ENCODE results near the gene MMP24.
A peak's percentile ranks its signal among the peaks of the same experiment; 100 is the strongest.

The MMP24 gene

DNA sequence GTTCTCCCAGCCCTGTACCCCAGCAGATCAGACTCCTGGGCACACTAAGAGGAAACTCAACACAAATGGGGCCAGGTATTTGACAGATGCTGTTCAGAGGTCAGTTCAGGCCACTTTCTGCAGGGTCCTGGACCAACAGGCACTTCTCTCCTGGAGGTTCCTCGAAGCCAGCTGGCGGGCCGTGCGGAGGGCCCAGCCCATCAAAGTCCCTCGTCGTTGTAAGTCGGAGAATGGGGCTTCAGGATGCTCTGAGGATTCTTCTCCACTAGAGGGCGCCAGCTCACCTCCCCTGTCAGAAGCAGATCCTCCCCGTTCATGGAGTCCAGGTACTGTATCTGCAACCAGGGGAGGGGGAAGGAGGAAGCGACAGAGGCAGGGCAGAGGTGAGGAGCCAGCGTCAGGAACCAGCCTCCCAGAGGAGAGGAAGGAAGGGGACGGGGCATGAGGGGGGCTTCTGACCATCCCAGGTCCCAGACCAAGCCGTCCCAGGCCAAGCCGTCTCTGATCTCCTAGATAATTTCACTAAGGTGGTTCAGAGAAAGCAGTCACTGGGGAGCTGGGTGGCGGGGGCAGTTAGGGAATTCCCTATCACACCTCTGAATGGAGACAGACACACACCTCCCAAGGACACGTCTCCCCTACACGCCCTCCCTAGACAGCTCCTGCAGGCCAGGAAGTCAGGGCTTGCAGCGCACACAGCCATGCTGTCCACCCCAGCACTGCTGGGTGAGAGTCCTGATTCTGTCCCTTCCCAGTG, 77.4 kb downstream of the MMP24 start:
- no peaks in the 10 kb centered on the region for H3K27me3 ChIP-seq (ENCODE audit: control insufficient read depth in 1 of 2, insufficient read depth in 2 of 2, low read length in 2 of 2)
- no peaks in the 10 kb centered on the region for H3K9me3 ChIP-seq (ENCODE audit: control insufficient read depth in 2 of 2, low read length in 2 of 2)
- no peak overlapping the region for H3K4me3 ChIP-seq (ENCODE audit: low read length in 2 of 2)
- H3K36me3 ChIP-seq (ENCODE audit: control insufficient read depth in 2 of 2, insufficient read depth in 2 of 2, low read length in 2 of 2) = peaks cover 0 to 11% of the 10 kb centered on the region in 2 donors
- peaks cover 45% of the 10 kb centered on the region for H3K4me1 ChIP-seq (ENCODE audit: control insufficient read depth, insufficient read depth, low read length)
- no peak overlapping the region for H3K27ac ChIP-seq (ENCODE audit: low read length)
- H3K9ac ChIP-seq (ENCODE audit: low read length in 2 of 2) = peak overlapping the region in 1 of 2 donors; percentile 6

DNA sequence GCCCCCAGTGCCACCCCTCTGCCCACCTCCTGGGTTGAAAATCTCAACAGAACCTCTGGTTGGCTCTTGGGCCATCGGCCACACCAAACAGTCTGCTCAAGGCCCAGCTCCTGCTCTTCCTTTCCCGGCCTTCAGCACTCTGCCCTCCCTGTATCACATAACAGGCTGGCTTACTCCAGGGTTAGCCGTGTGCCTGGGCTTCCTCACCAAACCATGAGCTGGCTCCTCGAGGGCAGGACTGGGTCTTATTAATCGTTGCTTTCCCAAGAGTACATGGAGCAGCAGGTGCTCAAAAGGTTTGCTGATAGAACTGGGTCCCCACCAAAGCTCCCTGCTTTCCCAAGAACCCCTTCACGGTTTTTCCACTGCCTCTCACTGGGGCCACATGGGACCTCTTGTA, 78.5 kb downstream of the MMP24 start:
- Histone ChIP-seq H3K36me3 (ENCODE audit: control insufficient read depth in 2 of 2, insufficient read depth in 2 of 2, low read length in 2 of 2) (peaks cover 0 to 12% of the 10 kb centered on the region in 2 donors), H3K9ac (ENCODE audit: low read length in 2 of 2) (no peak overlapping the region), H3K9me3 (ENCODE audit: control insufficient read depth in 2 of 2, low read length in 2 of 2) (no peaks in the 10 kb centered on the region), H3K4me1 (ENCODE audit: control insufficient read depth, insufficient read depth, low read length) (peaks cover 45% of the 10 kb centered on the region), H3K4me3 (ENCODE audit: low read length in 2 of 2) (no peak overlapping the region), H3K27me3 (ENCODE audit: control insufficient read depth in 1 of 2, insufficient read depth in 2 of 2, low read length in 2 of 2) (no peaks in the 10 kb centered on the region), H3K27ac (ENCODE audit: low read length) (no peak overlapping the region)

DNA sequence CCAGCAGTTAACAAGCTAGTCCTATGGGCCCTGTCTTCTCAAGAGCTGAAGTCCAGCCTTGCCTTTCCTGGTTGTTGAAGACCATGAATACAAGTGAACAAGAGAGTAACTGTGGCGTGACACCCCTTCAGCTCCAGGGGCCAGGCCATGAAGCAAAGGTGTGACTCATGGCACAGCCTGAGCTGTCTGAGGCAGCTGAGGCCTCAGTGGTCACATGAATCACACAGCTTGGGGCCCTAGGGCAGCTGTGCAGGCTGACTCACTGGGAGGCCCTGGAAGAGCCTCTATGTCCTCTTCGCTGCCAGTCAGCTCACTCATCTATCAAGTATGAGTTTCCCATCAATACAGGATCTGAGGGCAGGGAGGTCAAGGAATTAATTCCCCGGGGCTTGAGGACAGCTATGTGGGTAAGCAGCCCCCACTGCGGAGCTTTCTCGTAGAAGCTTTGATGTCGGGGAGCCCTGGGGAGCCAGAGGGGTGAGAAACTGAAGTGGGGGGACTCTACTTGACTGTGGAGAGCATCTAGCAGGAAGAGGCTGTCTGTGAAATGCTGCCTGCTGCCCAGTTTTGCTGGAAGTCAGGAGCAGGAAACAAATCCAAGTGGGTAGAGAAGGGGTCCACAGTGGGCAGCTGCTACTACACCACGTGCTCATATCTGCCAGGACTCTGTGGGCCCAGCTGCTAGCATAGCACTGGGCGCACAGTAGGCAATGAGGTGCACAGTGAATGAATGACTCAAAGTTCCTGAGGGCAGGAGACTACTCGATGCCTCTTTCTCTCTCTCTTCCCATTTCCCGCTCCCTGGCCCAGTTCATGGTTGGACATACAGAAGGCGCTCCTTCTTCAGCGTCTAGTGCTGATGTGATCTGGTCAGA, 79.4 kb downstream of the MMP24 start:
- peak overlapping the region; percentile 76 for H3K27ac ChIP-seq (ENCODE audit: low read length)
- peaks cover 0 to 12% of the 10 kb centered on the region in 2 donors for H3K36me3 ChIP-seq (ENCODE audit: control insufficient read depth in 2 of 2, insufficient read depth in 2 of 2, low read length in 2 of 2)
- H3K27me3 ChIP-seq (ENCODE audit: control insufficient read depth in 1 of 2, insufficient read depth in 2 of 2, low read length in 2 of 2) = no peaks in the 10 kb centered on the region
- no peak overlapping the region for H3K9ac ChIP-seq (ENCODE audit: low read length in 2 of 2)
- no peak overlapping the region for H3K4me3 ChIP-seq (ENCODE audit: low read length in 2 of 2)
- H3K4me1 ChIP-seq (ENCODE audit: control insufficient read depth, insufficient read depth, low read length) = peaks cover 45% of the 10 kb centered on the region
- H3K9me3 ChIP-seq (ENCODE audit: control insufficient read depth in 2 of 2, low read length in 2 of 2) = no peaks in the 10 kb centered on the region

DNA sequence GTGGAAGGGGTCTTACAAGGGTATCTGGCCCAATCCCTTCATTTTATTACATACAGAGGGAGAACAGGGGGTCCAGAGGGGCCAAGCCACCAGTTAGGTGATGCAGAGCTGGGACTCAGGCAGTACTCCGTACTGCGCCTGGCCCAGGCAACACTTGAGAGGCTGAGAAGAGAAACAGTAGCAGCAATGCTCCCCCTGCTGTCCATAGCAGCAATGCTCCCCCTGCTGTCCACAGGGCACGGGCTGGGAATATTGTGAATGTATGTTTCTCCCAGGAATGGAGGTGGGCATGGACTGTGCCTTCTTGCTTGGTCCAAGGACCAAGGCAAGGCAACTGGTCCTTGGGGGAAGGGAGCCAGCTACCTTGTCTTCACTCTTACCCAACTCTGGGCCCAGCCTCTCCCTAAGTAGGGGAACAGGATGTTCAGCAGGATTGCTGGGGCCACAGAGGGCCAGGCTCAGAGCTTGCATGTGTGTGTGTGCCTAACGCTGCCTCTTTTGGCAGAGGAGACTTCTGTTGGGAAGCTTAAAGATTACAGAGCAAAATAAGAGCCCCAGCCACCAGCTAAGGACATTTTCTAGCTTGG, 80.5 kb downstream of the MMP24 start:
- Histone ChIP-seq H3K27me3 (ENCODE audit: control insufficient read depth in 1 of 2, insufficient read depth in 2 of 2, low read length in 2 of 2) (no peaks in the 10 kb centered on the region), H3K27ac (ENCODE audit: low read length) (peak overlapping the region; percentile 76), H3K9ac (ENCODE audit: low read length in 2 of 2) (peak overlapping the region in 1 of 2 donors; percentile 13), H3K36me3 (ENCODE audit: control insufficient read depth in 2 of 2, insufficient read depth in 2 of 2, low read length in 2 of 2) (peaks cover 0 to 12% of the 10 kb centered on the region in 2 donors), H3K4me1 (ENCODE audit: control insufficient read depth, insufficient read depth, low read length) (peaks cover 45% of the 10 kb centered on the region), H3K9me3 (ENCODE audit: control insufficient read depth in 2 of 2, low read length in 2 of 2) (no peaks in the 10 kb centered on the region), H3K4me3 (ENCODE audit: low read length in 2 of 2) (no peak overlapping the region)

DNA sequence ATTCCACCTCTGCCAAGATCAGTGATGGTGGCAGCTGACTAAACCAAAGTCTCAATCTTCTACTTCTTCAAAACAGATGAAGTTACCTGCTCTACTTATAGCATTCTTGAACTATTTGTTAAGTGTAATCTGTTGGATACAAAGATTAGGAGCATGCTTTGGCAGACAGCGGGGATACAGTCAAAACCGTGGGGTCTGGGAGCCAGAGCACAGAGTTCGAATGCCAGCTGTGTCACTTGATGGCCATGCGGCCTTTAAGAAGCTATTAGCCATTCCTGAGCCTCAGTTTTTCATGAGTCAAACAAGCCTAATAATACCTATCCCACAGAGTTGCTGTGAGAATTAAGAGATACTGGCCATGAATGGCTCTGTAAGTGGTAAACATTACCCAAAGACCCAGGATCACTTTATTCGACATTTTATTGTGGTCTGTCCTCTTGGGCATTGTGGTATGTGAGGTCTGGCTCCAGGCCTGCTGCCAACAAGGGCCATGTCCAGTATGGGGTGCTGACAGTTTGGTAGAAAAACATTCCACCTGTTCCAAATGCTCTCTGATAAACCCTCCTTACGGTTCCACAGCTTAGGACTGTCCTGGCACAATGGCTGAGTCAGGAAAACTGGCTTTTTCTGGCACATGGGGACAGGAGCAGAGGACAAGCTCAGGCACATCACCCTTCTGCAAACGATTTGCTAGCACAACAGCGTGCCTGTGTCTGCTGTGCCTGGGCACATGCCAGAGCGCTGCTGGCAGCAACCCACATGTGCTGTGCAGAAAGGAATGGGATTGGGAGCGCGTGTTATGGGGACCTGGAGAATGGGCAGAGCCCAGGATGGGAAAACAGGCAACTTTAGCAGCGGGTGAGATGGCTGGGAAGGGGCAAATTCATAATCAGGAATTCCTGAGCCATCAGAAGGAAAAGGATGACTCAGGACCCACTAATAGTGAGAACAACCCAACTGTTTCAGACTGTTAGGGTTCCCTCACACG, 81.5 kb downstream of the MMP24 start:
- Histone ChIP-seq H3K27ac (ENCODE audit: low read length) (peak overlapping the region; percentile 76), H3K4me3 (ENCODE audit: low read length in 2 of 2) (peak overlapping the region in 1 of 2 donors; percentile 29), H3K9ac (ENCODE audit: low read length in 2 of 2) (peak overlapping the region in 1 of 2 donors; percentile 36), H3K36me3 (ENCODE audit: control insufficient read depth in 2 of 2, insufficient read depth in 2 of 2, low read length in 2 of 2) (peaks cover 3 to 14% of the 10 kb centered on the region in 2 donors), H3K4me1 (ENCODE audit: control insufficient read depth, insufficient read depth, low read length) (peaks cover 41% of the 10 kb centered on the region), H3K9me3 (ENCODE audit: control insufficient read depth in 2 of 2, low read length in 2 of 2) (no peaks in the 10 kb centered on the region), H3K27me3 (ENCODE audit: control insufficient read depth in 1 of 2, insufficient read depth in 2 of 2, low read length in 2 of 2) (no peaks in the 10 kb centered on the region)

DNA sequence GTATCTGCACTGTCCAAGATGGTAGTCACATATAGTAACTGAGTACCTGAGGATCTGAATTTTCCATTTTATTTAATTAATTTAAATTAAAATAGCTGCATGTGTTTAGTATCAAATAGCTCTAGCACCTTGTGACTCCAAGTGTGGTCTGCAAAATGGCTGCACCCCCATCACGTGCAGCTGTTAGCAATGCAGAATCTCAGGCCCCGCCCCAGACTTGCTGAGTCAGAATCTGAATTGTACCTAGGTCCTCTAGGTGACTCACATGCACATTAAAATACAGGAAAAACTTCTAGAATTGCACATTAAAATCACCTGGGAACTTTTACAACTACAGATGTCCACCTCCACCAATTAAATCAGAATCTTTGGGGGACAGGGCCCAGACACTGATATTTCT, 84.9 kb downstream of the MMP24 start:
- H3K9me3 ChIP-seq (ENCODE audit: control insufficient read depth in 2 of 2, low read length in 2 of 2) = no peaks in the 10 kb centered on the region
- no peaks in the 10 kb centered on the region for H3K27me3 ChIP-seq (ENCODE audit: control insufficient read depth in 1 of 2, insufficient read depth in 2 of 2, low read length in 2 of 2)
- H3K4me1 ChIP-seq (ENCODE audit: control insufficient read depth, insufficient read depth, low read length) = peaks cover 25% of the 10 kb centered on the region
- no peak overlapping the region for H3K27ac ChIP-seq (ENCODE audit: low read length)
- H3K4me3 ChIP-seq (ENCODE audit: low read length in 2 of 2) = no peak overlapping the region
- peaks cover 3 to 6% of the 10 kb centered on the region in 2 donors for H3K36me3 ChIP-seq (ENCODE audit: control insufficient read depth in 2 of 2, insufficient read depth in 2 of 2, low read length in 2 of 2)
- H3K9ac ChIP-seq (ENCODE audit: low read length in 2 of 2) = no peak overlapping the region

DNA sequence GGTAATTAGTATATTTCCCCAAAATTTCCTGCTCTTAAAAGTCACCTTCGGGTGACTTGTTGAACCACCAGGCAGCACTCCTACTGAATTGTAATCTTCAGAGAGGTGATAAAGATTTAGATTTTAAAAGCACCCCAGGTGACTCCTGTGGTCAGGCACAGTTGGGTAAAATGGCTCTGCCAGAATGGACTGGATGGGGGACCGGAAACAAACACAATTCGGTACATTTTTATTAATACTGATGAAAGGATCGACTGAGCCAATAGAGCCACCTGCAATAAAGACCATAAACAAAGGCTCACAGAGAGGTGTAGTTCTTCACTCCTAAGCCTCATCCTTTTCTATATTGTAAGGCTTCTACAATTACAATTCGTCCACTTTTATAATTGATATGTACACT, 85.3 kb downstream of the MMP24 start:
- H3K9ac ChIP-seq (ENCODE audit: low read length in 2 of 2) = no peak overlapping the region
- no peak overlapping the region for H3K27ac ChIP-seq (ENCODE audit: low read length)
- H3K27me3 ChIP-seq (ENCODE audit: control insufficient read depth in 1 of 2, insufficient read depth in 2 of 2, low read length in 2 of 2) = no peaks in the 10 kb centered on the region
- H3K4me1 ChIP-seq (ENCODE audit: control insufficient read depth, insufficient read depth, low read length) = peaks cover 21% of the 10 kb centered on the region
- no peak overlapping the region for H3K4me3 ChIP-seq (ENCODE audit: low read length in 2 of 2)
- H3K9me3 ChIP-seq (ENCODE audit: control insufficient read depth in 2 of 2, low read length in 2 of 2) = no peaks in the 10 kb centered on the region
- peaks cover 3 to 6% of the 10 kb centered on the region in 2 donors for H3K36me3 ChIP-seq (ENCODE audit: control insufficient read depth in 2 of 2, insufficient read depth in 2 of 2, low read length in 2 of 2)

DNA sequence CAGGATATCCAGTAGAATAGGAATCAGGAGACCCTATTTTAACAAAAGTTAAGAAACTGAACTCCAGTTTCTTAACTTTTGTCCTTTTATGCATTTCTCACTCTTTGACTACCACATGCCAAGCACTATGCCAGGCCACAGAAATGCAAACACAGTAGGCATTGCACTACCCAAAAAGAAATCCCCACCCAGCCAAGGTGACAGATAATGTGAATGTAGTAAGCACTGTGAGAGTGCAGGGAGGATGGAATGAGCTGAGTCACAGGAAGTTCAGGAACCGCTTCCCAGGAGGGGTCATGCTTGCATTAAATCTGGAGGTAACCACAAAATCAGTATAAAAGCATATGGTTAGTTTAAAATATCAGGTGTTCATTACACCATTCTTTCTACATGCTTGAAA, 85.8 kb downstream of the MMP24 start:
- peaks cover 3 to 6% of the 10 kb centered on the region in 2 donors for H3K36me3 ChIP-seq (ENCODE audit: control insufficient read depth in 2 of 2, insufficient read depth in 2 of 2, low read length in 2 of 2)
- no peaks in the 10 kb centered on the region for H3K27me3 ChIP-seq (ENCODE audit: control insufficient read depth in 1 of 2, insufficient read depth in 2 of 2, low read length in 2 of 2)
- no peak overlapping the region for H3K4me3 ChIP-seq (ENCODE audit: low read length in 2 of 2)
- H3K9me3 ChIP-seq (ENCODE audit: control insufficient read depth in 2 of 2, low read length in 2 of 2) = no peaks in the 10 kb centered on the region
- H3K27ac ChIP-seq (ENCODE audit: low read length) = no peak overlapping the region
- H3K4me1 ChIP-seq (ENCODE audit: control insufficient read depth, insufficient read depth, low read length) = peaks cover 16% of the 10 kb centered on the region
- no peak overlapping the region for H3K9ac ChIP-seq (ENCODE audit: low read length in 2 of 2)

DNA sequence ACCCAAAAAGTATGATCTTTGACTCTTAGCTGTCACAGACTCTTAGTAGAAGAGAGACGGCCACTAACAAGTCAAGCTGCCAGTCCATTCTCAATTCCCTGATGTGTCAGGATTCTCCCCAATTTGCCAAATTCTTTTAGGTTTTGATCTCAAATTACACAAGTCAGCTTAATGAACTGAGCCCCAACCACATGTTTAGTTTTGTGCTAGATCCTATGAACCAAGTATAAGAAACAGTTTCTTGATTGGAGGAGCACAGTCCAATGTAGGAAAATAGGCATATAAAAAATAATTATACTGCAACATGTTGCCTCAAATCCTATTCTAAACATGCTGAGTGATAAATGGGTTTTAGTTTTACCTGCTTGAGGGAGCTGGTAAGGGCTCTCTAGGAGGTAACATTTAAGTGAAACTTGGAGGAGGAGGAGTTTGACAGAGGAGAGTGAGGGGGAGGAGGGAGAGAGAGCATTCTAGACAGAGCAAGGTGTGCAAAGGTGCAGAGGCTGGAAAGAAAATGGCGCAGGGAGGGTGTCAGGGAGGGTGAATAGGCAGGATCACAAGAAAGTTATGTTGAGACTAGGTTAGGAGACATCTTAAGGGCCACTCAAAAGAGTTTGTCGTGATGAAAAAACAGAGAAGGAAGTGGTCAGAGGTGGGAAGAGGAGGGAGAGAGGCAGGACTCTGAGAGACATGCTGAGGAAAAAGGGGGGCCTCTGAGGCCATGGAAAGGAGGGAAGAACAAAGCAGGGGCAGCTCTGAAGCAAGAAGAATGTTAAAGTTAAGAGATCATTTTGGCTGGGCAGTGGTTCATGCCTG, 88.5 kb downstream of the MMP24 start:
- no peaks in the 10 kb centered on the region for H3K9me3 ChIP-seq (ENCODE audit: control insufficient read depth in 2 of 2, low read length in 2 of 2)
- H3K4me3 ChIP-seq (ENCODE audit: low read length in 2 of 2) = no peak overlapping the region
- peaks cover 15% of the 10 kb centered on the region for H3K4me1 ChIP-seq (ENCODE audit: control insufficient read depth, insufficient read depth, low read length)
- no peaks in the 10 kb centered on the region for H3K27me3 ChIP-seq (ENCODE audit: control insufficient read depth in 1 of 2, insufficient read depth in 2 of 2, low read length in 2 of 2)
- no peak overlapping the region for H3K27ac ChIP-seq (ENCODE audit: low read length)
- H3K36me3 ChIP-seq (ENCODE audit: control insufficient read depth in 2 of 2, insufficient read depth in 2 of 2, low read length in 2 of 2) = peaks cover 3 to 4% of the 10 kb centered on the region in 2 donors
- no peak overlapping the region for H3K9ac ChIP-seq (ENCODE audit: low read length in 2 of 2)
